ENCODE results near the gene MOB3A.
A peak's percentile ranks its signal among the peaks of the same experiment; 100 is the strongest.

The MOB3A gene

GRCh38 chr19:2070436-2070827, 25.7 kb downstream of the MOB3A start:
- no peak for DNase-seq

GRCh38 chr19:2064788-2065524, 31.2 kb downstream of the MOB3A start:
- H3K27ac ChIP-seq = peak overlapping the region; percentile 53
- TF ChIP-seq, protein P1, sequence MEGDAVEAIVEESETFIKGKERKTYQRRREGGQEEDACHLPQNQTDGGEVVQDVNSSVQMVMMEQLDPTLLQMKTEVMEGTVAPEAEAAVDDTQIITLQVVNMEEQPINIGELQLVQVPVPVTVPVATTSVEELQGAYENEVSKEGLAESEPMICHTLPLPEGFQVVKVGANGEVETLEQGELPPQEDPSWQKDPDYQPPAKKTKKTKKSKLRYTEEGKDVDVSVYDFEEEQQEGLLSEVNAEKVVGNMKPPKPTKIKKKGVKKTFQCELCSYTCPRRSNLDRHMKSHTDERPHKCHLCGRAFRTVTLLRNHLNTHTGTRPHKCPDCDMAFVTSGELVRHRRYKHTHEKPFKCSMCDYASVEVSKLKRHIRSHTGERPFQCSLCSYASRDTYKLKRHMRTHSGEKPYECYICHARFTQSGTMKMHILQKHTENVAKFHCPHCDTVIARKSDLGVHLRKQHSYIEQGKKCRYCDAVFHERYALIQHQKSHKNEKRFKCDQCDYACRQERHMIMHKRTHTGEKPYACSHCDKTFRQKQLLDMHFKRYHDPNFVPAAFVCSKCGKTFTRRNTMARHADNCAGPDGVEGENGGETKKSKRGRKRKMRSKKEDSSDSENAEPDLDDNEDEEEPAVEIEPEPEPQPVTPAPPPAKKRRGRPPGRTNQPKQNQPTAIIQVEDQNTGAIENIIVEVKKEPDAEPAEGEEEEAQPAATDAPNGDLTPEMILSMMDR (IDR thresholded peaks at IDR 0.05; ENCODE audit: low read depth, low read length) = 0 out of 2 replicates have a peak, but pooled peaks have one; percentile 10
- no peak overlapping the region for H3K4me3 ChIP-seq (ENCODE audit: low read depth, low read length)
- no peaks in the 10 kb centered on the region for H3K27me3 ChIP-seq (ENCODE audit: insufficient read depth, low read depth, severe bottlenecking)
- peak; percentile 42 for DNase-seq
- H3K36me3 ChIP-seq = no peaks in the 10 kb centered on the region
- no peaks in the 10 kb centered on the region for H3K9me3 ChIP-seq (ENCODE audit: severe bottlenecking)

More at GRCh38 chr19:2070436-2070827, 25.7 kb downstream of the MOB3A start:
- no peak overlapping the region for H3K4me3 ChIP-seq (ENCODE audit: low read depth, low read length)
- no peaks in the 10 kb centered on the region for H3K27me3 ChIP-seq (ENCODE audit: insufficient read depth, low read depth, severe bottlenecking)
- peaks cover 26% of the 10 kb centered on the region for H3K36me3 ChIP-seq
- TF ChIP-seq, protein P1 (IDR thresholded peaks at IDR 0.05; ENCODE audit: low read depth, low read length) = no peak
- no peak overlapping the region for H3K27ac ChIP-seq
- no peaks in the 10 kb centered on the region for H3K9me3 ChIP-seq (ENCODE audit: severe bottlenecking)

- TF ChIP-seq, protein P1 (IDR thresholded peaks at IDR 0.05; ENCODE audit: low read depth, low read length) = no peak
- H3K9me3 ChIP-seq (ENCODE audit: severe bottlenecking) = no peaks in the 10 kb centered on the region
- no peak overlapping the region for H3K4me3 ChIP-seq (ENCODE audit: low read depth, low read length)
- DNase-seq = no peak
- no peaks in the 10 kb centered on the region for H3K27me3 ChIP-seq (ENCODE audit: insufficient read depth, low read depth, severe bottlenecking)
- H3K27ac ChIP-seq = peak overlapping the region; percentile 53
- H3K36me3 ChIP-seq = no peaks in the 10 kb centered on the region
Observed at GRCh38 chr19:2064395-2064787, 31.7 kb downstream of the MOB3A start.

- DNase-seq = no peak
- no peaks in the 10 kb centered on the region for H3K36me3 ChIP-seq
- TF ChIP-seq, protein P1 (IDR thresholded peaks at IDR 0.05; ENCODE audit: low read depth, low read length) = no peak
- H3K27ac ChIP-seq = no peak overlapping the region
- H3K27me3 ChIP-seq (ENCODE audit: insufficient read depth, low read depth, severe bottlenecking) = no peaks in the 10 kb centered on the region
- H3K4me3 ChIP-seq (ENCODE audit: low read depth, low read length) = no peak overlapping the region
- H3K9me3 ChIP-seq (ENCODE audit: severe bottlenecking) = no peaks in the 10 kb centered on the region
Observed at GRCh38 chr19:2063824-2064223, 32.3 kb downstream of the MOB3A start.

- Histone ChIP-seq H3K9me3 (ENCODE audit: severe bottlenecking) (no peaks in the 10 kb centered on the region), H3K27me3 (ENCODE audit: insufficient read depth, low read depth, severe bottlenecking) (no peaks in the 10 kb centered on the region), H3K27ac (no peak overlapping the region), H3K36me3 (no peaks in the 10 kb centered on the region), H3K4me3 (ENCODE audit: low read depth, low read length) (no peak overlapping the region)
- TF ChIP-seq, protein P1 (IDR thresholded peaks at IDR 0.05; ENCODE audit: low read depth, low read length) = no peak
- DNase-seq = no peak
Observed at GRCh38 chr19:2062770-2063169, 33.4 kb downstream of the MOB3A start.

GRCh38 chr19:2062389-2062729, 33.8 kb downstream of the MOB3A start:
- no peaks in the 10 kb centered on the region for H3K27me3 ChIP-seq (ENCODE audit: insufficient read depth, low read depth, severe bottlenecking)
- no peaks in the 10 kb centered on the region for H3K36me3 ChIP-seq
- H3K9me3 ChIP-seq (ENCODE audit: severe bottlenecking) = no peaks in the 10 kb centered on the region
- peak overlapping the region; percentile 96 for H3K27ac ChIP-seq
- peak overlapping the region; percentile 70 for H3K4me3 ChIP-seq (ENCODE audit: low read depth, low read length)
- TF ChIP-seq, protein P1 (IDR thresholded peaks at IDR 0.05; ENCODE audit: low read depth, low read length) = no peak
- DNase-seq = no peak

Measured in WERI-Rb-1 (cell line).